MM.1S (cell line): ENCODE results near the gene SCGB1A1.

ENCODE experiments used
- DNase-seq: peaks from one replicate; pipeline ENCODE4 v3.0.0-alpha.2; 2015
- H2AFZ ChIP-seq: fragments of 300-600 bp; sonication (generic); 2 replicates; pipeline ENCODE4 v1.6.0; 2016; ENCODE audit warnings: antibody characterized with exemption, low read length
- H3F3A ChIP-seq: fragments of 300-600 bp; sonication (generic); 2 replicates; pipeline ENCODE4 v1.6.1; 2016; ENCODE audit warnings: mild to moderate bottlenecking, antibody characterized with exemption, low read length, moderate library complexity, mixed read lengths; ENCODE audit not compliant: insufficient read depth
- H3K27ac ChIP-seq: fragments of 300-600 bp; sonication (generic); 2 replicates; pipeline ENCODE4 v1.5.1; 2016; ENCODE audit warnings: mild to moderate bottlenecking, low read length
- H3K27me3 ChIP-seq: fragments of 300-600 bp; sonication (generic); replicated peaks from 2 replicates; pipeline ENCODE4 v1.6.0; 2016; ENCODE audit warnings: low read length; ENCODE audit not compliant: insufficient read depth
- H3K36me3 ChIP-seq: fragments of 300-600 bp; sonication (generic); replicated peaks from 2 replicates; pipeline ENCODE4 v1.6.1; 2016; ENCODE audit warnings: mild to moderate bottlenecking, low read length, mixed read lengths; ENCODE audit not compliant: insufficient read depth
- H3K4me1 ChIP-seq: fragments of 300-600 bp; sonication (generic); 2 replicates; pipeline ENCODE4 v1.6.1; 2016; ENCODE audit warnings: low read length, mixed read lengths
- H3K4me2 ChIP-seq: fragments of 300-600 bp; sonication (generic); 2 replicates; pipeline ENCODE4 v1.6.0; 2016; ENCODE audit warnings: low read depth, low read length
- H3K4me3 ChIP-seq: fragments of 300-600 bp; sonication (generic); 2 replicates; pipeline ENCODE4 v1.5.1; 2016; ENCODE audit warnings: low read length, mixed read lengths
- H3K79me2 ChIP-seq: fragments of 300-600 bp; sonication (generic); 2 replicates; pipeline ENCODE4 v1.6.1; 2016; ENCODE audit warnings: mixed run types, low read length, mixed read lengths
- H3K9ac ChIP-seq: fragments of 300-600 bp; sonication (generic); 2 replicates; pipeline ENCODE4 v1.6.1; 2016; ENCODE audit warnings: low read length, mixed read lengths
- H3K9me2 ChIP-seq: fragments of 300-600 bp; sonication (generic); replicated peaks from 2 replicates; pipeline ENCODE4 v1.6.1; 2016; ENCODE audit warnings: mild to moderate bottlenecking, low read length, mixed read lengths; ENCODE audit not compliant: insufficient read depth
- H3K9me3 ChIP-seq: fragments of 300-600 bp; sonication (generic); replicated peaks from 2 replicates; pipeline ENCODE4 v1.6.1; 2016; ENCODE audit warnings: mild to moderate bottlenecking, low read length, mixed read lengths; ENCODE audit not compliant: insufficient read depth
- H4K20me1 ChIP-seq: fragments of 300-600 bp; sonication (generic); 2 replicates; pipeline ENCODE4 v1.6.1; 2016; ENCODE audit warnings: mild to moderate bottlenecking, low read length, moderate library complexity, mixed read lengths; ENCODE audit not compliant: insufficient read depth
- CTCF ChIP-seq: fragments of 300-600 bp; sonication (generic); IDR thresholded peaks from 2 replicates; pipeline ENCODE4 v1.5.1; 2016; ENCODE audit warnings: antibody characterized with exemption, low read length, mixed read lengths
- EZH2 ChIP-seq: fragments of 300-600 bp; sonication (generic); optimal IDR thresholded peaks from 2 replicates; pipeline ENCODE3; 2017; ENCODE audit warnings: low read depth, mild to moderate bottlenecking, antibody characterized with exemption, low read length, mixed read lengths
- EZH2phosphoT487 ChIP-seq: fragments of 300-600 bp; sonication (generic); IDR thresholded peaks from 2 replicates; pipeline ENCODE4 v1.6.1; 2018; ENCODE audit warnings: antibody characterized with exemption, low read length

The SCGB1A1 gene

GRCh38 chr11:62388999-62389398 lies 29.8 kb upstream of the SCGB1A1 start:
- Histone ChIP-seq H3K9ac (no peak overlapping the region), H3K9me2 (no peaks in the 10 kb centered on the region), H3K9me3 (no peaks in the 10 kb centered on the region)

DNA sequence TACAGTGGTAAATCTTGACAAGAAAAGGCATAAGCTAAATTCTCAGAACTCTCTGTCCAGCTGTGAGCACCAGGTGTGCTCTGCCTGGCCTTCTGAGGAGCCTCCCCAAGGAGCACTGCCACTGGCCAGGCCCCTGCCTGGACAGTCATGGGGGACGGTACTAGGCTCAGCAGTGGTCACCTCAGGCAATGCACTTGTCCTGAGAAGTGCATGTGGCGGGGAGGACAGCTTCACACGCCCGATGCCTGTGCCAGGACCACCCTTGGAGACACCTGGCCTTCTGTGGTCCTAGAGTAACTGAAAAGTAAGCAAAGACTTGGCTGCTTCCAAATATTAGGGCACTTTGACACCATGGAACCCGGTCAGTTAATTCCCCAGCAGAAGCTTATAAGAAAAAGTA lies 28.6 kb upstream of the SCGB1A1 start:
- H3K4me3 ChIP-seq = no peak overlapping the region
- no peaks in the 10 kb centered on the region for H3K9me3 ChIP-seq
- H3K27me3 ChIP-seq = peaks cover 7% of the 10 kb centered on the region
- H4K20me1 ChIP-seq = no peaks in the 10 kb centered on the region; the same call in 1 of the 2 replicates
- TF ChIP-seq EZH2 = no peak
- TF ChIP-seq CTCF = no peak
- TF ChIP-seq EZH2phosphoT487 = no peak
- no peaks in the 10 kb centered on the region for H3K9me2 ChIP-seq
- no peak overlapping the region for H3K27ac ChIP-seq
- no peak for DNase-seq
- no peak overlapping the region for H3K9ac ChIP-seq
- H3K36me3 ChIP-seq = no peaks in the 10 kb centered on the region
- H3K4me2 ChIP-seq = no peak overlapping the region
- H3K4me1 ChIP-seq = peaks cover 16% of the 10 kb centered on the region
- peaks cover 24% of the 10 kb centered on the region for H3F3A ChIP-seq
- no peaks in the 10 kb centered on the region for H3K79me2 ChIP-seq
- no peak overlapping the region for H2AFZ ChIP-seq

More at GRCh38 chr11:62388999-62389398, 29.8 kb upstream of the SCGB1A1 start:
- DNase-seq = no peak
- TF ChIP-seq CTCF (no peak), EZH2 (no peak), EZH2phosphoT487 (no peak)
- Histone ChIP-seq H3F3A (peaks cover 24% of the 10 kb centered on the region), H3K79me2 (no peaks in the 10 kb centered on the region), H3K4me3 (no peak overlapping the region), H2AFZ (no peak overlapping the region), H3K4me2 (no peak overlapping the region), H3K36me3 (no peaks in the 10 kb centered on the region), H4K20me1 (no peaks in the 10 kb centered on the region; the same call in 1 of the 2 replicates), H3K4me1 (peaks cover 16% of the 10 kb centered on the region), H3K27ac (no peak overlapping the region), H3K27me3 (peaks cover 7% of the 10 kb centered on the region)

- Histone ChIP-seq H3K27ac (no peak overlapping the region), H3K9ac (no peak overlapping the region), H3K4me1 (peaks cover 16% of the 10 kb centered on the region), H3K36me3 (no peaks in the 10 kb centered on the region), H2AFZ (no peak overlapping the region), H4K20me1 (no peaks in the 10 kb centered on the region; the same call in 1 of the 2 replicates), H3K9me2 (no peaks in the 10 kb centered on the region), H3K9me3 (no peaks in the 10 kb centered on the region), H3K4me3 (no peak overlapping the region), H3K27me3 (peaks cover 7% of the 10 kb centered on the region; the same call in 1 of the 2 replicates), H3K79me2 (no peaks in the 10 kb centered on the region), H3F3A (peaks cover 19% of the 10 kb centered on the region), H3K4me2 (no peak overlapping the region)
- no peak for TF ChIP-seq EZH2phosphoT487
- TF ChIP-seq EZH2 = no peak
- no peak for TF ChIP-seq CTCF
- DNase-seq = no peak
Observed at GRCh38 chr11:62390722-62391121, 28.1 kb upstream of the SCGB1A1 start.
